ENCODE data around the gene GFER. TPM values are rescaled to one million over a fixed set of nuclear protein-coding genes. Genes with fewer than 3 reads are reported as not detected.
A peak's percentile ranks its signal among the peaks of the same experiment; 100 is the strongest.

Gene GFER
- total and polyA plus RNA-seq, 9 of the 15 experiments (the other 6 are each of a cell fraction or from before 2014, with no cell fraction given), result 4.3 to 53.7 (median 19.8) TPM

DNA sequence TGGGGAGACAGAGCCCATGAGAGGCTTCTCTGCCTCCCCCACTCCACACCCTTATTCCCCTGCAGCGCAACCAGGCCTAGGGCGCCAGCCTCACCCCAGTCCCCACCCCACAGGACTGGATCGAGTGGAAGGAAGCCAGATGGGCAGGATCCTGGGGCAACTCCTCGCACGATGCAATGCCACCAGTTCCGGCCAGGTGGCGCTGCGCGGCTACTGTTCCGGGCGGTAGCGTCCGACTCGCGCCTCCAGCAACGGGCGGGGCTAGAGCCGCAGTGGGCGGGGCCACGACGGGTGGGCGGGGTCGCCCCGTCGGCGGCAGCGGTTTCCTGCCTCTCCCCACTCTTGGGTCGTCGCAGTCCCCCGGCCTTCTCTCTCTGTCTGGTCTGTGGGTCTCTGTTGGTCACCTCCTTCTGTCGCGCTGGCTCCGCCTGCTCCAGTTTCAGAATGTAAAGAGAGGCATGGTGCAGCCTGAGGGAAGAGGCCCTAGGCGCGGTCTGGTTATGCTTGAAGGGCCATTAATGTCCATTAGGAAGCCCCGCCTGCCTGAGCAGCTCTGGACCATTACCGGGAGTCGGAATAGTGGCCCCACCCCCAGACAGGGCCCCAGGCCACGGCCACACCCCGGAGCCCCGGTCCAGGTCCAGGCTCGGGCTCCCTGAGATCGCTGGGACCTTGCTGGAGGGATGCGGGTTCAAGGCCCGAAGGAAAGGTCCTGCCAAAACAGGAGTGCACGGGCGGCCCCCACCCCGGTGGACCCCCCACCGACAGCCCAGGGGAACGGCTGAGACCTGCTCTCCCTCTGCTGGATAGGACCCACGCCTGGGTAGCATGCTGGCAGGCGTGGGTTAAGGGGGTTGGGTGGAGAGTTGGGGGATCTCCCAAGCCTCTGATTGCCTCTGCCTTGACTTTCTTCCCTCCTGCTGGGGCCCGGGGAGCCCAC lies 39.4 kb downstream of the GFER start (continued):
- TF ChIP-seq RFX5 (IDR thresholded peaks at IDR 0.05; ENCODE audit: low read depth, low read length), result peak; percentile 25; the same call in 1 of the 2 replicates
- TF ChIP-seq ZNF274 (IDR thresholded peaks at IDR 0.05; ENCODE audit: borderline replicate concordance, low read depth, low read length), result no peak
- TF ChIP-seq ETV1 (tag; conservative IDR thresholded peaks at IDR 0.05; ENCODE audit: low read depth), result peak; percentile 58; the same call in 1 of the 2 replicates
- 0 out of 2 replicates have a peak, but pooled peaks have one; percentile 36 for TF ChIP-seq NFIC (IDR thresholded peaks at IDR 0.05)
- TF ChIP-seq ETV5 (CRISPR knock-in tag; IDR thresholded peaks at IDR 0.05; ENCODE audit: low read depth), result peak; percentile 88
- TF ChIP-seq EGR1 (conservative IDR thresholded peaks at IDR 0.05), result peak; percentile 43
- TF ChIP-seq, protein P1, sequence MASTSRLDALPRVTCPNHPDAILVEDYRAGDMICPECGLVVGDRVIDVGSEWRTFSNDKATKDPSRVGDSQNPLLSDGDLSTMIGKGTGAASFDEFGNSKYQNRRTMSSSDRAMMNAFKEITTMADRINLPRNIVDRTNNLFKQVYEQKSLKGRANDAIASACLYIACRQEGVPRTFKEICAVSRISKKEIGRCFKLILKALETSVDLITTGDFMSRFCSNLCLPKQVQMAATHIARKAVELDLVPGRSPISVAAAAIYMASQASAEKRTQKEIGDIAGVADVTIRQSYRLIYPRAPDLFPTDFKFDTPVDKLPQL (IDR thresholded peaks at IDR 0.05; ENCODE audit: extremely low read depth, insufficient read length), result no peak
- TF ChIP-seq MXI1 (IDR thresholded peaks at IDR 0.05; ENCODE audit: low read depth, low read length), result no peak
- TF ChIP-seq MCM5 (IDR thresholded peaks at IDR 0.05; ENCODE audit: low read depth), result no peak
- TF ChIP-seq RAD21 (CRISPR knock-in tag; conservative IDR thresholded peaks at IDR 0.05 in 1 of 2, IDR thresholded peaks at IDR 0.05 in 1 of 2), result peak; percentile 90 to 94
- 0 out of 2 replicates have a peak, but pooled peaks have one; percentile 20 for TF ChIP-seq FOXK1 (CRISPR knock-in tag; IDR thresholded peaks at IDR 0.05; ENCODE audit: borderline replicate concordance)
- no peak for TF ChIP-seq E2F3 (CRISPR knock-in tag; IDR thresholded peaks at IDR 0.05)
- TF ChIP-seq RCOR1 (IDR thresholded peaks at IDR 0.05; ENCODE audit: borderline replicate concordance in 1 of 2, low read depth in 2 of 2, low read length in 2 of 2), result peak in 1 of 2 experiments; percentile 37; a peak in 1 of 4 replicates
- peak in 1 of 2 experiments; percentile 60; a peak in 1 of 4 replicates for TF ChIP-seq KDM4B (IDR thresholded peaks at IDR 0.05; ENCODE audit: borderline replicate concordance in 2 of 2, low read depth in 1 of 2)
- no peak for TF ChIP-seq YBX1 (IDR thresholded peaks at IDR 0.05)
- TF ChIP-seq ZNF384 (IDR thresholded peaks at IDR 0.05; ENCODE audit: low read depth, low read length), result peak; percentile 47; the same call in 1 of the 2 replicates
- peak; percentile 41; the same call in 1 of the 2 replicates for TF ChIP-seq BHLHE40 (IDR thresholded peaks at IDR 0.05; ENCODE audit: low read length)
- TF ChIP-seq, protein P2, sequence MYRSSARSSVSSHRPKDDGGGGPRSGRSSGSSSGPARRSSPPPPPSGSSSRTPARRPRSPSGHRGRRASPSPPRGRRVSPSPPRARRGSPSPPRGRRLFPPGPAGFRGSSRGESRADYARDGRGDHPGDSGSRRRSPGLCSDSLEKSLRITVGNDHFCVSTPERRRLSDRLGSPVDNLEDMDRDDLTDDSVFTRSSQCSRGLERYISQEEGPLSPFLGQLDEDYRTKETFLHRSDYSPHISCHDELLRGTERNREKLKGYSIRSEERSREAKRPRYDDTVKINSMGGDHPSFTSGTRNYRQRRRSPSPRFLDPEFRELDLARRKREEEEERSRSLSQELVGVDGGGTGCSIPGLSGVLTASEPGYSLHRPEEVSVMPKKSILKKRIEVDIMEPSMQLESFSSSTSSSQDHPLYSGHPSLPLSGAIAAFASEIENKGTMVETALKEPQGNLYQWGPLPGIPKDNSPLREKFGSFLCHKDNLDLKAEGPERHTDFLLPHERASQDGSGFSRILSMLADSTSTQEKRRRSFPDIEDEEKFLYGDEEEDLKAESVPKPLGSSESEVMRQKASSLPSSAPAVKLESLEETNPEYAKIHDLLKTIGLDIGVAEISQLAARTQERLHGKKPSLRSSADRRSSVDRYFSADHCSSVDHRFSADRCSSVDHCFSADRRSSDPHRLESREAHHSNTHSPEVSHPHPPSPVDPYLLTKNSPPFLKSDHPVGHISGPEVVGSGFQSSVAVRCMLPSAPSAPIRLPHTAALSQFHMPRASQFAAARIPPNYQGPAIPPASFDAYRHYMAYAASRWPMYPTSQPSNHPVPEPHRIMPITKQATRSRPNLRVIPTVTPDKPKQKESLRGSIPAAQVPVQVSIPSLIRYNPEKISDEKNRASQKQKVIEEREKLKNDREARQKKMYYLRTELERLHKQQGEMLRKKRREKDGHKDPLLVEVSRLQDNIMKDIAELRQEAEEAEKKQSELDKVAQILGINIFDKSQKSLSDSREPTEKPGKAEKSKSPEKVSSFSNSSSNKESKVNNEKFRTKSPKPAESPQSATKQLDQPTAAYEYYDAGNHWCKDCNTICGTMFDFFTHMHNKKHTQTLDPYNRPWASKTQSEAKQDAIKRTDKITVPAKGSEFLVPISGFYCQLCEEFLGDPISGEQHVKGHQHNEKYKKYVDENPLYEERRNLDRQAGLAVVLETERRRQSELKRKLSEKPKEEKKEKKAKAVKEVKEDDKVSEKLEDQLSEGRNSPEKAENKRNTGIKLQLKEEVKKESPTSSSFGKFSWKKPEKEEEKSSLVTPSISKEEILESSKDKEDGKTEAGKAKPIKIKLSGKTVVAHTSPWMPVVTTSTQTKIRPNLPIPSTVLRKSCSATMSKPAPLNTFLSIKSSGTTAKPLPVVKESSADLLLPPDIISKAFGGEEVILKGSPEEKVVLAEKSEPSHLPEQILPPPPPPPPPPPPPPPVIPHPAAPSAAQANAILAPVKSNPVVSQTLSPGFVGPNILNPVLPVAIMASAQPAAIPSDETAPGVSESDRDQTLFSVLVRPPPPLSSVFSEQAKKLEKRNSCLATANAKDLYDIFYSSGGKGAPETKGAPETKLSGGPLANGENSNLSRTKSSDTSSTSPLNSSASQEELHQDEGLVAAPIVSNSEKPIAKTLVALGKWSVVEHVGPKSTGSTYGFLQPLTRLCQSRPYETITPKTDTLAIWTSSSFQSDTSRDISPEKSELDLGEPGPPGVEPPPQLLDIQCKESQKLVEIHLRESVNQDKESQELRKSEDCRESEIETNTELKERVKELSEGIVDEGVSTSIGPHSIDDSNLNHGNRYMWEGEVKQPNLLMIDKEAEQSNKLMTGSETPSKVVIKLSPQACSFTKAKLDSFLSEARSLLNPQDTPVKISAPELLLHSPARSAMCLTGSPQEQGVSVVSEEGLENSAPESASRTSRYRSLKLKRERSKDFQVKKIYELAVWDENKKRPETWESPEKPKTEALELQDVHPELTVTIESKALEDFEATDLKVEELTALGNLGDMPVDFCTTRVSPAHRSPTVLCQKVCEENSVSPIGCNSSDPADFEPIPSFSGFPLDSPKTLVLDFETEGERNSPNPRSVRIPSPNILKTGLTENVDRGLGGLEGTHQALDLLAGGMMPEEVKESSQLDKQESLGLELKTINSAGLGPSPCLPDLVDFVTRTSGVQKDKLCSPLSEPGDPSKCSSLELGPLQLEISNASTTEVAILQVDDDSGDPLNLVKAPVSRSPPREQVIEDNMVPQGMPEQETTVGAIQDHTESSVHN (IDR thresholded peaks at IDR 0.05; ENCODE audit: borderline replicate concordance in 1 of 2, low read depth in 1 of 2), result no peak
